K562 (cell line): ENCODE data around the gene UBE2M. TPM values are rescaled to one million over a fixed set of nuclear protein-coding genes. Genes with fewer than 3 reads are reported as not detected.

Experiments
- ARID3B ChIP-seq: fragments of 250-450 bp; sonication (Bioruptor Pico); IDR thresholded peaks from 2 replicates; pipeline ENCODE4 v1.4.0; 2020; ENCODE audit warnings: borderline replicate concordance
- ETV5 ChIP-seq: sonication (generic); formaldehyde crosslinking; IDR thresholded peaks from 2 replicates; pipeline ENCODE4 v1.4.0; 2020; ENCODE audit warnings: low read depth, mild to moderate bottlenecking, missing genetic modification reagents
- KDM2B ChIP-seq: fragments of 250-450 bp; sonication (Bioruptor Pico); IDR thresholded peaks from 2 replicates; pipeline ENCODE4 v1.8.0; 2021; ENCODE audit warnings: mild to moderate bottlenecking, moderate library complexity
- PBX2 ChIP-seq, 2 experiments: IDR thresholded peaks in 1 of 2; conservative IDR thresholded peaks in 1 of 2; 2 replicates each; pipeline ENCODE4 v1.6.1; 2016; ENCODE audit warnings: low read depth in 2 of 2, mild to moderate bottlenecking in 1 of 2, missing compliant biosample characterization in 1 of 2, missing genetic modification characterization in 1 of 2, moderate library complexity in 1 of 2
- PKNOX1 ChIP-seq: fragments of 450-650 bp; IDR thresholded peaks from 2 replicates; pipeline ENCODE4 v1.6.1; 2016
- PTRF ChIP-seq: fragments of 450-650 bp; IDR thresholded peaks from 2 replicates; pipeline ENCODE4 v1.6.1; 2016; ENCODE audit warnings: mild to moderate bottlenecking, missing genetic modification characterization, missing compliant biosample characterization
- RAD21 ChIP-seq, 2 experiments: fragments of 250-450 bp in 1 of 2; fragments of 450-650 bp in 1 of 2; sonication (Bioruptor Pico) in 1 of 2; formaldehyde crosslinking in 1 of 2; IDR thresholded peaks in 1 of 2; conservative IDR thresholded peaks in 1 of 2; 2 replicates each; pipeline versions ENCODE4 v1.4.0 to v1.8.0; 2020 to 2022; ENCODE audit warnings: mild to moderate bottlenecking in 2 of 2, moderate library complexity in 1 of 2
- RFX5 ChIP-seq: IDR thresholded peaks from 2 replicates; pipeline ENCODE4 v1.6.1; 2011; ENCODE audit warnings: low read depth, mild to moderate bottlenecking, improper control_type of control experiment, low read length
- SREBF2 ChIP-seq: sonication (generic); formaldehyde crosslinking; IDR thresholded peaks from 2 replicates; pipeline ENCODE4 v1.4.0; 2020; ENCODE audit warnings: mild to moderate bottlenecking, missing genetic modification reagents
- ZMIZ1 ChIP-seq, 2 experiments: fragments of 150-350 bp in 1 of 2; IDR thresholded peaks; 2 replicates each; pipeline ENCODE4 v1.6.1; 2012 to 2016; ENCODE audit warnings: low read depth in 2 of 2, low read length in 2 of 2, mild to moderate bottlenecking in 1 of 2, moderate library complexity in 1 of 2
- ZNF280B ChIP-seq: fragments of 250-450 bp; sonication (Bioruptor Pico); IDR thresholded peaks from 2 replicates; pipeline ENCODE4 v1.5.1; 2021; ENCODE audit warnings: mild to moderate bottlenecking
- ZNF449 ChIP-seq: fragments of 250-450 bp; sonication (Bioruptor Pico); IDR thresholded peaks from 2 replicates; pipeline ENCODE4 v1.8.0; 2022; ENCODE audit warnings: moderate library complexity, mild to moderate bottlenecking, inconsistent platforms
- ZNF584 ChIP-seq: fragments of 200-800 bp; sonication (Bioruptor generic); IDR thresholded peaks from 2 replicates; pipeline ENCODE4 v1.6.1; 2016; ENCODE audit warnings: low read depth, mild to moderate bottlenecking, missing genetic modification characterization, missing compliant biosample characterization
- polyA plus RNA-seq, 8 experiments: library from polyadenylated mRNA; depleted of rRNA in 4 of 8; stranded (reverse) in 5 of 8; unstranded in 3 of 8; fragments of >200 nt; fragmentation: Nextera tagmentation in 2 of 8; fragmentation: Illumina TruSeq in 1 of 8; extraction: Ambion mirVana in 2 of 8; extraction: Trizol in 1 of 8; gene quantifications; 2 replicates each; pipeline versions ENCODE4 v1.2.1 to v1.2.3, GENCODE V29; 2011 to 2014; ENCODE audit warnings: inconsistent platforms in 1 of 8, missing spikeins in 1 of 8
- total RNA-seq, 7 experiments: library from RNA; depleted of rRNA in 6 of 7; stranded (reverse); fragments of >200 nt in 6 of 7; fragmentation: Illumina TruSeq in 2 of 7; extraction: Trizol in 2 of 7; gene quantifications; 2 replicates each; pipeline versions ENCODE4 v1.2.1 to v1.2.3, GENCODE V29; 2011 to 2021; ENCODE audit warnings: low replicate concordance in 1 of 7

UBE2M gene
- total and polyA plus RNA-seq, 9 of the 15 experiments (the other 6 are each of a cell fraction or from before 2014, with no cell fraction given) = 0.92 to 163 (median 85.7) TPM

- TF ChIP-seq ARID3B (CRISPR knock-in tag) = no peak
- no peak for TF ChIP-seq PTRF (tag)
- TF ChIP-seq ZNF280B (CRISPR knock-in tag) = no peak
- 0 out of 2 replicates have a peak, but pooled peaks have one; percentile 46 for TF ChIP-seq ETV5 (CRISPR knock-in tag)
- no peak for TF ChIP-seq KDM2B (CRISPR knock-in tag)
- no peak for TF ChIP-seq RFX5
- no peak for TF ChIP-seq PBX2 (CRISPR knock-in tag; IDR thresholded peaks at IDR 0.05; ENCODE audit: low read depth)
- no peak for TF ChIP-seq PBX2 (tag; conservative IDR thresholded peaks at IDR 0.05; ENCODE audit: low read depth)
- TF ChIP-seq ZNF584 (CRISPR knock-in tag) = no peak
- no peak for TF ChIP-seq ZNF449 (CRISPR knock-in tag)
- TF ChIP-seq RAD21 (CRISPR knock-in tag; conservative IDR thresholded peaks at IDR 0.05 in 1 of 2, IDR thresholded peaks at IDR 0.05 in 1 of 2) = no peak
- TF ChIP-seq SREBF2 (CRISPR knock-in tag) = no peak
- TF ChIP-seq PKNOX1 = no peak
- no peak for TF ChIP-seq ZMIZ1 (IDR thresholded peaks at IDR 0.05; ENCODE audit: low read depth in 2 of 2, low read length in 2 of 2)
Observed at GRCh38 chr19:58586133-58586765, 27.8 kb upstream of the UBE2M start (continued).
